Thyroid gland (tissue), 4 donors: Measurements from ENCODE around the gene KIRREL3.

Experiments used
- CTCF ChIP-seq, 6 experiments: fragments of 200-600 bp in 3 of 6; fragments of 450-650 bp in 3 of 6; sonication (generic) in 3 of 6; IDR thresholded peaks; one replicate each; pipeline ENCODE4 v1.5.1; 2016 to 2019; ENCODE audit warnings: antibody characterized with exemption in 6 of 6, mild to moderate bottlenecking in 2 of 6, inconsistent platforms in 1 of 6, moderate library complexity in 1 of 6
- POLR2A ChIP-seq, 2 donors: fragments of 450-650 bp; IDR thresholded peaks; one replicate each; pipeline ENCODE4 v1.6.1; 2017; ENCODE audit warnings: antibody characterized with exemption in 2 of 2, mild to moderate bottlenecking in 2 of 2, moderate library complexity in 1 of 2

DNA sequence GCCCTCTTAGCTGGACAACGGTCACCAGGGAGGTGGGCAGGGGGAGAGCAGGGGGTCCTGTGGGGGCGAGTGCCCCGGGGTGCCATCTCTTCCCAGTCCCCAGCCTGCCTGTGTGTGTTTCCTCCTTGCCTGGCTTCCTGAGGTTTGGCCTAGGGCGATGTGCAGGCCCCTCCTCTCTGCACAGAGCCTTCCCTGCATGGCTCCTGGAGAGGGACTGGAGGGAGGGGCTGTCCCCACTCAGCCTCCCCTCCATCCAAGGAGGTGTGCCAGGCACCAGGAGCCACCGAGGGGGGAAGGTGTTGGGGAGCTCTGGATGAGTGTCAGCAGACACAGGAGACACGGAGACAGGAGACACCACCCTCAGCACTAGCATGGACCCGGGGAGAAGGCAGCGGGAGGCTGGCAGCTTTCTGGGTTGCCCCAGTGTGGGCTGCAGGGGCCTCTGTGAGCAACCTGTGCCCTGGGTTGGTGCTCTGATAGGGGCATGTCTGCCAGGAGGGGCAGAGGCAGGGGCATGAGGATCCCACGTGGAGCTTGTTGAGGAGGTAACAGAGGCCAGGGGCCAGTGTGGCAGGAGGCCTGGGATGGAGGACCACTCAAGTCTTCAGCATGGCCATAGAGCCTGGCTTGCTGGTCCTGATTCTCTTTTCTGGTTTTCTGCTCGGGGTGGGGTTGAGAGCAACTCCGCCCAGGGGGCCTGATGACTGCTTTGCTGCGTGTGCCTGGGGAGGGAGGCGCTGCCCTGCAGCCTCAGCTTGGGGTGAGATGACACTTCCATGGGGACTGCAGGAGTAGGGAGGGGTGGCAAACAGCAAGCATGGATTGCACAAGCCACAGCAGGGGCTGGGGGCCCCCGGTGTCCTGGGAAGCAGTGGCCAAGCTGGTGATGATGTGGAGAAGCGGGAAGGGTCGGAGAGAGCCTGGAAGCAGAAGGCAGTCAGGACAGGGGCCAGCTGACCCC, 566.3 kb downstream of the KIRREL3 start:
- TF ChIP-seq CTCF (IDR thresholded peaks at IDR 0.05) (no peak), POLR2A (IDR thresholded peaks at IDR 0.05) (no peak)
